ENCODE measurements around the gene XRCC5. TPM values are rescaled to one million over a fixed set of nuclear protein-coding genes. Genes with fewer than 3 reads are reported as not detected.

XRCC5 gene
- total and polyA plus RNA-seq, 2 of the 8 experiments (the other 6 are each of a cell fraction or from before 2014, with no cell fraction given): 308 to 644 TPM

DNA sequence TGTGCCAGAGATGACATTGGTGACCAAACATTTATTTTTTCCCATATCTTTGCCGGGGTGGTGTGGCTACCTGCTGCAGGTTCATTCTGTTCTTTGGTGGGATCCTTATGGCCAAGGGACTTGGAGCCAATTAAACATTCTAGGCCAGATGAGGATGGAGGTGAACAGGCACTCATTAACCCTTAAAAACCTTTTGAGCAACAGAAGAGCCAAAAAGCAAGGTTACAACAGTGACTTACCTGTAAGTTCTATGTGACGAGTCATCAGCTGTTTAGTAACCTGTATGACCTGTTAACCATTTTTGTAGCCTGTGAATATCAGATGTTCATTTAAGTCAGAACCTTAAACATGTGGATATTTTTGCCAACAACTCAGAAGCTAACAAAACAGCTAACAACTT lies 105.6 kb downstream of the XRCC5 start (continued):
- TF ChIP-seq, protein P1, sequence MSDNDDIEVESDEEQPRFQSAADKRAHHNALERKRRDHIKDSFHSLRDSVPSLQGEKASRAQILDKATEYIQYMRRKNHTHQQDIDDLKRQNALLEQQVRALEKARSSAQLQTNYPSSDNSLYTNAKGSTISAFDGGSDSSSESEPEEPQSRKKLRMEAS (IDR thresholded peaks at IDR 0.05): no peak
- TF ChIP-seq POLR2AphosphoS5 (IDR thresholded peaks at IDR 0.05; ENCODE audit: low read depth, low read length): no peak
- TF ChIP-seq ASH2L (IDR thresholded peaks at IDR 0.05; ENCODE audit: low read length): no peak
- no peak for TF ChIP-seq RBBP5 (IDR thresholded peaks at IDR 0.05; ENCODE audit: borderline replicate concordance, low read depth, low read length)
- no peak for TF ChIP-seq KDM4A (IDR thresholded peaks at IDR 0.05; ENCODE audit: low read depth, low read length, severe bottlenecking)
- no peak for TF ChIP-seq SAP30 (IDR thresholded peaks at IDR 0.05; ENCODE audit: insufficient read depth, insufficient replicate concordance, low read length)
- no peak for TF ChIP-seq PHF8 (conservative IDR thresholded peaks at IDR 0.05; ENCODE audit: low read depth, low read length)
- TF ChIP-seq SIN3A (conservative IDR thresholded peaks at IDR 0.05 in 1 of 2, IDR thresholded peaks at IDR 0.05 in 1 of 2; ENCODE audit: low read depth in 1 of 2, low read length in 2 of 2): no peak
- TF ChIP-seq, protein P2, sequence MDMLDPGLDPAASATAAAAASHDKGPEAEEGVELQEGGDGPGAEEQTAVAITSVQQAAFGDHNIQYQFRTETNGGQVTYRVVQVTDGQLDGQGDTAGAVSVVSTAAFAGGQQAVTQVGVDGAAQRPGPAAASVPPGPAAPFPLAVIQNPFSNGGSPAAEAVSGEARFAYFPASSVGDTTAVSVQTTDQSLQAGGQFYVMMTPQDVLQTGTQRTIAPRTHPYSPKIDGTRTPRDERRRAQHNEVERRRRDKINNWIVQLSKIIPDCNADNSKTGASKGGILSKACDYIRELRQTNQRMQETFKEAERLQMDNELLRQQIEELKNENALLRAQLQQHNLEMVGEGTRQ (IDR thresholded peaks at IDR 0.05; ENCODE audit: low read length): no peak

Data from H1 (cell line).